Transverse colon (tissue), 4 donors: ENCODE measurements around the gene OTUD7B.

Experiments used
- POLR2A ChIP-seq: fragments of 450-650 bp; IDR thresholded peaks from one replicate; pipeline ENCODE4 v1.6.1; 2016; ENCODE audit warnings: antibody characterized with exemption, mild to moderate bottlenecking, moderate library complexity
- POLR2AphosphoS5 ChIP-seq, 3 donors: sonication (generic); formaldehyde crosslinking; IDR thresholded peaks; one replicate each; pipeline ENCODE4 v1.6.1; 2016; ENCODE audit warnings: antibody characterized with exemption in 3 of 3
- TF ChIP-seq, protein P1 (sequence below), 5 experiments: fragments of 200-600 bp in 3 of 5; fragments of 450-650 bp in 2 of 5; sonication (generic) in 3 of 5; IDR thresholded peaks; 1 replicate in 2 of 5; 2 replicates in 3 of 5; pipeline ENCODE4 v1.5.1; 2016 to 2017; ENCODE audit warnings: antibody characterized with exemption in 5 of 5, inconsistent platforms in 3 of 5, mild to moderate bottlenecking in 2 of 5, moderate library complexity in 1 of 5

DNA sequence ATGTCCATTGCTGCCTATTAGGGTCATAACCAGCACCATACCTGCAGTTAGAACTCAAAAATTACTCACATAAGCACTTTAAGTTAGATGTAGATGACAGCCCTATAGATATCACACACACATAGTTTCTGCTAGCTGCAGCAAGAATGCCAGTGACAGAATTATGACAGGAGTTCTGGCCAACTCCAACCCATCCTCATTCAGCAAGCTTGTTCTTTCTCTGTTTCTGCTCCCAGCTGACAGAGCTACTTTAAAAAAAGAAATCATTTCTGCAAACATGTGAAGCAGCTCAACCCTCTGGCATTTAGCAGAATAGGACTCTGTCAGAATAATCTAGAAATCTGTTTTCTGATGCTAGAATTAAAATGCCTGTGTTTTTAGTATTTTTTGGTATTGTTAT lies 23.8 kb upstream of the OTUD7B start:
- TF ChIP-seq, protein P1, sequence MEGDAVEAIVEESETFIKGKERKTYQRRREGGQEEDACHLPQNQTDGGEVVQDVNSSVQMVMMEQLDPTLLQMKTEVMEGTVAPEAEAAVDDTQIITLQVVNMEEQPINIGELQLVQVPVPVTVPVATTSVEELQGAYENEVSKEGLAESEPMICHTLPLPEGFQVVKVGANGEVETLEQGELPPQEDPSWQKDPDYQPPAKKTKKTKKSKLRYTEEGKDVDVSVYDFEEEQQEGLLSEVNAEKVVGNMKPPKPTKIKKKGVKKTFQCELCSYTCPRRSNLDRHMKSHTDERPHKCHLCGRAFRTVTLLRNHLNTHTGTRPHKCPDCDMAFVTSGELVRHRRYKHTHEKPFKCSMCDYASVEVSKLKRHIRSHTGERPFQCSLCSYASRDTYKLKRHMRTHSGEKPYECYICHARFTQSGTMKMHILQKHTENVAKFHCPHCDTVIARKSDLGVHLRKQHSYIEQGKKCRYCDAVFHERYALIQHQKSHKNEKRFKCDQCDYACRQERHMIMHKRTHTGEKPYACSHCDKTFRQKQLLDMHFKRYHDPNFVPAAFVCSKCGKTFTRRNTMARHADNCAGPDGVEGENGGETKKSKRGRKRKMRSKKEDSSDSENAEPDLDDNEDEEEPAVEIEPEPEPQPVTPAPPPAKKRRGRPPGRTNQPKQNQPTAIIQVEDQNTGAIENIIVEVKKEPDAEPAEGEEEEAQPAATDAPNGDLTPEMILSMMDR (IDR thresholded peaks at IDR 0.05): no peak
- TF ChIP-seq POLR2AphosphoS5 (IDR thresholded peaks at IDR 0.05) (no peak), POLR2A (no peak)
